GM23338 (cell line): ENCODE data around the gene MOCS3. TPM values are rescaled to one million over a fixed set of nuclear protein-coding genes. Genes with fewer than 3 reads are reported as not detected.
A peak's percentile ranks its signal among the peaks of the same experiment; 100 is the strongest.

Experiments used
- ATAC-seq: fragments of 200-7000 bp; cut with Tn5 transposase; 3 replicates; pipeline ENCODE4 v1.9.1; 2020
- DNase-seq: peaks from one replicate; pipeline ENCODE4 v3.0.0-alpha.2; 2015; ENCODE audit warnings: low spot score
- H2AFZ ChIP-seq: fragments of 200-600 bp; sonication (generic); 2 replicates; pipeline ENCODE4 v1.8.0; 2016; ENCODE audit warnings: antibody characterized with exemption, mild to moderate bottlenecking, moderate library complexity
- H3F3A ChIP-seq: fragments of 200-600 bp; sonication (generic); replicated peaks from 2 replicates; pipeline ENCODE4 v1.8.0; 2017; ENCODE audit warnings: antibody characterized with exemption, mixed run types, low read depth
- H3K27ac ChIP-seq: fragments of 200-600 bp; sonication (generic); 2 replicates; pipeline ENCODE4 v1.6.1; 2016; ENCODE audit warnings: low read depth
- H3K27me3 ChIP-seq: fragments of 200-600 bp; sonication (generic); 2 replicates; pipeline ENCODE4 v1.8.0; 2016; ENCODE audit warnings: mild to moderate bottlenecking, mixed run types, moderate library complexity; ENCODE audit not compliant: insufficient read depth
- H3K36me3 ChIP-seq: fragments of 200-600 bp; sonication (generic); 2 replicates; pipeline ENCODE4 v1.8.0; 2016; ENCODE audit warnings: mild to moderate bottlenecking; ENCODE audit not compliant: insufficient read depth
- H3K4me1 ChIP-seq: fragments of 200-600 bp; sonication (generic); 2 replicates; pipeline ENCODE4 v1.8.0; 2016; ENCODE audit warnings: mild to moderate bottlenecking, moderate library complexity; ENCODE audit not compliant: insufficient read depth
- H3K4me2 ChIP-seq: fragments of 200-600 bp; sonication (generic); 2 replicates; pipeline ENCODE4 v1.7.1; 2017; ENCODE audit warnings: mixed run types
- H3K4me3 ChIP-seq: fragments of 200-600 bp; sonication (generic); 2 replicates; pipeline ENCODE4 v1.6.1; 2016; ENCODE audit warnings: mixed run types
- H3K79me2 ChIP-seq: fragments of 200-600 bp; sonication (generic); replicated peaks from 2 replicates; pipeline ENCODE4 v1.8.0; 2017; ENCODE audit warnings: mild to moderate bottlenecking; ENCODE audit not compliant: insufficient read depth
- H3K9me2 ChIP-seq: fragments of 200-600 bp; sonication (generic); 2 replicates; pipeline ENCODE4 v1.8.0; 2017; ENCODE audit not compliant: insufficient read depth
- H4K20me1 ChIP-seq: fragments of 200-600 bp; sonication (generic); replicated peaks from 2 replicates; pipeline ENCODE4 v1.8.0; 2017; ENCODE audit warnings: mild to moderate bottlenecking; ENCODE audit not compliant: insufficient read depth
- H3K27ac Mint-ChIP-seq: 2 replicates; pipeline ENCODE4 v1.8.0; 2020; ENCODE audit warnings: inconsistent platforms, mild to moderate bottlenecking, moderate library complexity, mixed read lengths
- H3K27me3 Mint-ChIP-seq: 3 replicates; pipeline ENCODE4 v1.8.0; 2022; ENCODE audit warnings: low read depth, mild to moderate bottlenecking, moderate library complexity, mixed read lengths, inconsistent platforms; ENCODE audit not compliant: insufficient read depth, poor library complexity
- H3K36me3 Mint-ChIP-seq: 3 replicates; pipeline ENCODE4 v1.8.0; 2021; ENCODE audit warnings: low read depth, mild to moderate bottlenecking, inconsistent platforms, moderate library complexity, mixed read lengths
- H3K4me1 Mint-ChIP-seq: 3 replicates; pipeline ENCODE4 v1.8.0; 2020; ENCODE audit warnings: mild to moderate bottlenecking, inconsistent platforms, mixed read lengths
- H3K4me3 Mint-ChIP-seq: 3 replicates; pipeline ENCODE4 v1.8.0; 2021; ENCODE audit warnings: moderate library complexity, mild to moderate bottlenecking, inconsistent platforms, mixed read lengths
- H3K9me3 Mint-ChIP-seq: 3 replicates; pipeline ENCODE4 v1.8.0; 2020; ENCODE audit warnings: moderate library complexity, mild to moderate bottlenecking, inconsistent platforms, mixed read lengths
- CREB1 ChIP-seq: fragments of 250-450 bp; sonication (Bioruptor Pico); IDR thresholded peaks from 2 replicates; pipeline ENCODE4 v1.5.0; 2020; ENCODE audit warnings: low read depth, mild to moderate bottlenecking, moderate library complexity
- CTCF ChIP-seq, 2 experiments: fragments of 200-600 bp in 1 of 2; sonication (generic) in 1 of 2; conservative IDR thresholded peaks; 2 replicates each; pipeline versions ENCODE4 v1.5.1 to v1.6.1; 2016 to 2017; ENCODE audit warnings: antibody characterized with exemption in 2 of 2, low read depth in 2 of 2, mild to moderate bottlenecking in 2 of 2, moderate library complexity in 1 of 2
- ETS1 ChIP-seq: IDR thresholded peaks from 2 replicates; pipeline ENCODE4 v1.6.1; 2016; ENCODE audit warnings: antibody characterized with exemption
- EZH2 ChIP-seq: fragments of 200-600 bp; sonication (generic); IDR thresholded peaks from one replicate; pipeline ENCODE4 v1.8.0; 2017; ENCODE audit warnings: antibody characterized with exemption, mild to moderate bottlenecking, low read depth; ENCODE audit not compliant: unreplicated experiment
- EZH2phosphoT487 ChIP-seq: fragments of 200-600 bp; sonication (generic); IDR thresholded peaks from one replicate; pipeline ENCODE4 v1.8.1; 2018; ENCODE audit warnings: antibody characterized with exemption; ENCODE audit not compliant: unreplicated experiment
- JUNB ChIP-seq: IDR thresholded peaks from one replicate; pipeline ENCODE4 v1.6.1; 2016; ENCODE audit warnings: antibody characterized with exemption; ENCODE audit not compliant: unreplicated experiment
- NANOG ChIP-seq: IDR thresholded peaks from 2 replicates; pipeline ENCODE4 v1.6.1; 2016; ENCODE audit warnings: antibody characterized with exemption, borderline replicate concordance
- POLR2AphosphoS5 ChIP-seq: IDR thresholded peaks from 2 replicates; pipeline ENCODE4 v1.6.1; 2016; ENCODE audit warnings: antibody characterized with exemption, low read depth
- REST ChIP-seq: IDR thresholded peaks from one replicate; pipeline ENCODE4 v1.6.1; 2018; ENCODE audit warnings: antibody characterized with exemption; ENCODE audit not compliant: unreplicated experiment
- STAT1 ChIP-seq: IDR thresholded peaks from one replicate; pipeline ENCODE4 v1.6.1; 2016; ENCODE audit warnings: antibody characterized with exemption; ENCODE audit not compliant: unreplicated experiment
- ZNF114 ChIP-seq: fragments of 250-450 bp; sonication (Bioruptor Pico); IDR thresholded peaks from 2 replicates; pipeline ENCODE4 v1.5.0; 2020; ENCODE audit warnings: mild to moderate bottlenecking, moderate library complexity
- ZNF331 ChIP-seq: fragments of 250-450 bp; sonication (Bioruptor Pico); IDR thresholded peaks from 2 replicates; pipeline ENCODE4 v1.5.0; 2020; ENCODE audit warnings: low read depth, mild to moderate bottlenecking, moderate library complexity
- ZNF462 ChIP-seq: fragments of 250-450 bp; sonication (Bioruptor Pico); IDR thresholded peaks from 2 replicates; pipeline ENCODE4 v1.5.0; 2020; ENCODE audit warnings: mild to moderate bottlenecking, moderate library complexity
- polyA plus RNA-seq: library from polyadenylated mRNA; unstranded; fragments of >200 nt; fragmentation: Nextera tagmentation; extraction: Ambion mirVana; gene quantifications from 2 replicates; pipeline ENCODE4 v1.2.1, GENCODE V29; 2016
- total RNA-seq: library from RNA; depleted of rRNA; stranded (reverse); fragments of >200 nt; shearing (Covaris generic); gene quantifications from 2 replicates; pipeline ENCODE4 v1.2.3, GENCODE V29; 2014

The MOCS3 gene
- total and polyA plus RNA-seq, 2 experiments from 2014 or later: 2.2 to 9.1 TPM

GRCh38 chr20:50930139-50930975, 28.3 kb upstream of the MOCS3 start:
- Histone ChIP-seq H3K36me3 (peaks cover 8% of the 10 kb centered on the region; the same call in 1 of the 2 replicates), H4K20me1 (peaks cover 35% of the 10 kb centered on the region), H3K4me1 (peaks cover 42% of the 10 kb centered on the region), H3K27ac (peak overlapping the region; percentile 94), H3K27me3 (no peaks in the 10 kb centered on the region), H3K9me2 (no peaks in the 10 kb centered on the region), H2AFZ (no peak overlapping the region), H3K79me2 (peaks cover 48% of the 10 kb centered on the region), H3F3A (0 out of 2 replicates have a peak, but pooled peaks cover 7% of the 10 kb centered on the region), H3K4me2 (peak overlapping the region; percentile 86), H3K4me3 (peak overlapping the region; percentile 73)
- H3K27ac Mint-ChIP-seq: peak overlapping the region; percentile 99
- H3K4me1 Mint-ChIP-seq: peaks cover 46% of the 10 kb centered on the region
- peaks cover 76% of the 10 kb centered on the region for H3K36me3 Mint-ChIP-seq
- ATAC-seq: no peak; the same call in 2 of the 3 replicates
- H3K9me3 Mint-ChIP-seq: peaks cover 7% of the 10 kb centered on the region; the same call in 2 of the 3 replicates
- DNase-seq: no peak
- H3K4me3 Mint-ChIP-seq: peak overlapping the region; percentile 94
- TF ChIP-seq CTCF (conservative IDR thresholded peaks at IDR 0.05; ENCODE audit: low read depth in 2 of 2): no peak
- TF ChIP-seq CREB1 (CRISPR knock-in tag): no peak
- no peak for TF ChIP-seq ZNF462
- no peak for TF ChIP-seq ZNF331
- no peak for TF ChIP-seq JUNB
- no peak for TF ChIP-seq REST
- no peak for TF ChIP-seq STAT1
- TF ChIP-seq EZH2phosphoT487: no peak
- no peak for TF ChIP-seq POLR2AphosphoS5
- no peak for TF ChIP-seq ETS1
- TF ChIP-seq EZH2: no peak
- no peak for TF ChIP-seq ZNF114
- no peak for TF ChIP-seq NANOG
- H3K27me3 Mint-ChIP-seq: peaks cover 18% of the 10 kb centered on the region
